Epithelial cell of proximal tubule (primary cell): ENCODE data around the gene FXYD6. TPM values are rescaled to one million over a fixed set of nuclear protein-coding genes. Genes with fewer than 3 reads are reported as not detected.

ENCODE experiments used
- DNase-seq: peaks from one replicate; pipeline ENCODE4 v3.0.0-alpha.2; 2011; ENCODE audit warnings: low read depth
- H3K4me3 ChIP-seq: 2 replicates; pipeline ENCODE4 v1.5.1; 2011; ENCODE audit warnings: low read depth, mild to moderate bottlenecking, low read length
- CTCF ChIP-seq: conservative IDR thresholded peaks from 2 replicates; pipeline ENCODE4 v1.5.1; 2012; ENCODE audit warnings: low read depth, mild to moderate bottlenecking, low read length
- total RNA-seq: library from RNA; depleted of rRNA; stranded (reverse); fragments of >200 nt; gene quantifications from 2 replicates; pipeline ENCODE4 v1.2.3, GENCODE V29; 2015

Gene FXYD6
- total RNA-seq, 1 donor from 2014 or later: 71.2 TPM

- H3K4me3 ChIP-seq: no peak overlapping the region
- TF ChIP-seq CTCF: no peak
- DNase-seq: no peak
Observed at GRCh38 chr11:117830674-117831351, 45.6 kb downstream of the FXYD6 start.

GRCh38 chr11:117830072-117830471, 46.4 kb downstream of the FXYD6 start:
- DNase-seq: no peak
- H3K4me3 ChIP-seq: no peak overlapping the region
- TF ChIP-seq CTCF: no peak

DNA sequence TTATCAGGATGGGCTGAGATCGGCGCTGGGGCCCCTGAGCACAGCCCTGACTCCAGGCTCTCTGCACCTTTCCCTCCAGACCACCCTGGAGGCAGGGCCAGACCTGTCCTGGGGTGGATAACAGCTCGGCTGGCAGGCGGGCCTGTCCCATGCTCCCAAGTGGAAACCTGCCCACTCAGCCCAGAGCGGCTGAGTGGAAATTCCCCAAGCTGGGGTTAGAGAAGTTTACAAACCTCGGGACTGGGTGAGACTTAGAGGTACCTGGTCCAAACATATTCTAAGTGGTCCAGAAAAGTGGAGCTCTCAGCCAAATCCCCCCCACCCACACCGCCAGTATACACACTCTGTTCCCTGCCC, 47.1 kb downstream of the FXYD6 start:
- DNase-seq: no peak
- no peak for TF ChIP-seq CTCF
- no peak overlapping the region for H3K4me3 ChIP-seq

GRCh38 chr11:117828611-117829368, 47.7 kb downstream of the FXYD6 start:
- H3K4me3 ChIP-seq: peak overlapping the region; percentile 92
- no peak for DNase-seq
- no peak for TF ChIP-seq CTCF

DNA sequence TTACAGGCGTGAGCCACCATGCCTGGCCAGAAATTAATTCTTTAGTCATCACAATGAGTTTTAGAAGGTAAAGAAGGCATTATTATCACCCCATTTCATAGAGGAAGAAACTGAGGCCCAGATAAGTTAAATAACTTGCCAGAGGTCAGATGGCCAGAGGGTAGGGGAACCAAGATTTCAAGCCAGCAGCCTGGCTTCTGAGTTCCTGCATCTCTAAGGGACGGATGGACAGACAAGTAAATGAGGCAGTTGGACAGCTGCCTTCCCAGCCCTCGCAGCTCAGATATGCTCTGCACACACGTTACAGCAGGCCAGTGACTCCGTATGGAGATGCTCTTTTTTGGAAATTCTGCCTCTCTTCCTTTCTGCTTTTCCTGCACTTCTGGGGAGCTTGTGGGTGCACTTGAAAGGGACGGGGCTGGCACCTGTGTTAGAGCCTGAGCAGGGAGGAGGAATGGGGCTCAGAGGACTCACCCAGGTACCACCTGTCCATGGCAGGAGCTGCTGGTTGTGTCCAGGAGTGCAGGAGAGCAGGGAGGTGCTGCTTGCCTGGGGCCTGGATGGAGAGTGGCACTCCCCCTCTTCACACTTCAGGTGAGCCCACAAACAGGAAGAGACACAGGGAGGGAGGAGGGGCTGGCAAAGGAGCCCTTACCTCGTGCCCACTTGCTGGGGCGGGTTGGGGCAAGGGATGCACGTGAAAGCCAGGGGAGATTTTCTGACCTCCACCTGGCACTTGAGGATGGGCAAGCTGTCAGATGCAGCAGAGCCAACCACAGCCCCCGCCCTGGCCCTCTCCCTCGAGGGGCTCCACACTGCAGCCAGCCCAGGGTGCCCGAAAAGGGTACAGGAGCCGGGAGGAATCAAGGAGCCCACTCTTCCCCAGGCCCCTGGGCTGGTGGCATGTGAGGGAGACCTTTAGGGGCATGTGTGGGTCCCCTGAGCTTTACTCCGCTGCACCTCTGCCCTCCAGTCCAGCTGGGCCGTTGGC, 48.6 kb downstream of the FXYD6 start:
- DNase-seq: no peak
- no peak for TF ChIP-seq CTCF
- peak overlapping the region; percentile 92 for H3K4me3 ChIP-seq

- no peak for DNase-seq
- peak overlapping the region; percentile 92 for H3K4me3 ChIP-seq
- TF ChIP-seq CTCF: no peak
Observed at GRCh38 chr11:117826832-117827231, 49.6 kb downstream of the FXYD6 start.
